22Rv1 (cell line): ENCODE measurements around the gene EPN1.
A peak's percentile ranks its signal among the peaks of the same experiment; 100 is the strongest.

Source experiments
- H3K27ac ChIP-seq: fragments of 450-650 bp; 2 replicates; pipeline ENCODE4 v1.5.1; 2017
- ZFX ChIP-seq: fragments of 450-650 bp; IDR thresholded peaks from 2 replicates; pipeline ENCODE4 v1.6.1; 2017; ENCODE audit warnings: antibody characterized with exemption, borderline replicate concordance
- TF ChIP-seq, protein P1 (sequence below): fragments of 450-650 bp; IDR thresholded peaks from 2 replicates; pipeline ENCODE4 v1.5.1; 2017; ENCODE audit warnings: mild to moderate bottlenecking

Gene EPN1

DNA sequence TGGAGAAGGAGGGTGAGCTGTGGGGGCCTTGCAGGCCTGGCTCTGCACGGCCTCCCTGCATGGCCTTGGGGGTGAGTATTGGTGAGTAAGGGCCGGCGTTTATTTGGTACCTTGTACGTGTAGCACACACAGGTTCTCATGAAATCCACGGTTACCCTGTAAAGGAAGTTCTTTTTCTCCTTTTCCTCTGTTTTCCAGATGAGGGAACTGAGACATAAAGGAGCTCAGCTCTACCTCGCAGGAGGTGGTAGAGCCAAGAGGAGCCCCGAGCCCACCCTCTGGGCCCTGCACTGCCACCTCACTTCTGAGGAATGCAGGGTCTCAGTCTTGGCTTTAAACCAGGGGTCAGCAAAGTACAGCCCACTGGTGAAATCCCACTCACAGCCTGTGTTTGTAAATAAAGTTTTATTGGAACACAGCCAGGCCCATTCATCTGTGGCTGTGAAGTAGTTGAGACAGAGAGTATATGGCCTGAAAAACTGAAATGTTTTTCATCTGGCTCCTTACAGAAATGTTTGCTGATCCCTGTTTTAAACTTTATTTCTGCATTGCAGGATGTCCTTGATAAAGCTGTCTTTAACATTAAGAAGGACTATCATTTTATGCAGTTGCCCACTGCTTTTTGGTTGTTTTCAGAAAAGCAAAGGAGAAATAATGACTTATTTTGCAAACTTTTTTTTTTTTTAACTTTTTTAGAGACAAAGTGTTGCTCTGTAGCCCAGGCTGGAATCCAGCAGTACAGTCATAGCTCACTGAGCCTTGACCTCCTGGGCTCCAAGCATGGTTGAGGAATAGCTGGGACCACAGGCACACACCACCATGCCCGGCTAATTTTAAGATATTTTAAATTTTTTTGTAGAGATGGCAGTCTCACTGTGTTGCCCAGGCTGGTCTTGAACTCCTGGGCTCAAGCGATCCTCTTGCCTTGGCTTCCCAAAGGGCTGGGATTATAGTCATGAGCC lies 6.4 kb downstream of the EPN1 start:
- TF ChIP-seq ZFX = no peak
- TF ChIP-seq, protein P1, sequence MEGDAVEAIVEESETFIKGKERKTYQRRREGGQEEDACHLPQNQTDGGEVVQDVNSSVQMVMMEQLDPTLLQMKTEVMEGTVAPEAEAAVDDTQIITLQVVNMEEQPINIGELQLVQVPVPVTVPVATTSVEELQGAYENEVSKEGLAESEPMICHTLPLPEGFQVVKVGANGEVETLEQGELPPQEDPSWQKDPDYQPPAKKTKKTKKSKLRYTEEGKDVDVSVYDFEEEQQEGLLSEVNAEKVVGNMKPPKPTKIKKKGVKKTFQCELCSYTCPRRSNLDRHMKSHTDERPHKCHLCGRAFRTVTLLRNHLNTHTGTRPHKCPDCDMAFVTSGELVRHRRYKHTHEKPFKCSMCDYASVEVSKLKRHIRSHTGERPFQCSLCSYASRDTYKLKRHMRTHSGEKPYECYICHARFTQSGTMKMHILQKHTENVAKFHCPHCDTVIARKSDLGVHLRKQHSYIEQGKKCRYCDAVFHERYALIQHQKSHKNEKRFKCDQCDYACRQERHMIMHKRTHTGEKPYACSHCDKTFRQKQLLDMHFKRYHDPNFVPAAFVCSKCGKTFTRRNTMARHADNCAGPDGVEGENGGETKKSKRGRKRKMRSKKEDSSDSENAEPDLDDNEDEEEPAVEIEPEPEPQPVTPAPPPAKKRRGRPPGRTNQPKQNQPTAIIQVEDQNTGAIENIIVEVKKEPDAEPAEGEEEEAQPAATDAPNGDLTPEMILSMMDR = no peak
- no peak overlapping the region; the same call in 1 of the 2 replicates for H3K27ac ChIP-seq

DNA sequence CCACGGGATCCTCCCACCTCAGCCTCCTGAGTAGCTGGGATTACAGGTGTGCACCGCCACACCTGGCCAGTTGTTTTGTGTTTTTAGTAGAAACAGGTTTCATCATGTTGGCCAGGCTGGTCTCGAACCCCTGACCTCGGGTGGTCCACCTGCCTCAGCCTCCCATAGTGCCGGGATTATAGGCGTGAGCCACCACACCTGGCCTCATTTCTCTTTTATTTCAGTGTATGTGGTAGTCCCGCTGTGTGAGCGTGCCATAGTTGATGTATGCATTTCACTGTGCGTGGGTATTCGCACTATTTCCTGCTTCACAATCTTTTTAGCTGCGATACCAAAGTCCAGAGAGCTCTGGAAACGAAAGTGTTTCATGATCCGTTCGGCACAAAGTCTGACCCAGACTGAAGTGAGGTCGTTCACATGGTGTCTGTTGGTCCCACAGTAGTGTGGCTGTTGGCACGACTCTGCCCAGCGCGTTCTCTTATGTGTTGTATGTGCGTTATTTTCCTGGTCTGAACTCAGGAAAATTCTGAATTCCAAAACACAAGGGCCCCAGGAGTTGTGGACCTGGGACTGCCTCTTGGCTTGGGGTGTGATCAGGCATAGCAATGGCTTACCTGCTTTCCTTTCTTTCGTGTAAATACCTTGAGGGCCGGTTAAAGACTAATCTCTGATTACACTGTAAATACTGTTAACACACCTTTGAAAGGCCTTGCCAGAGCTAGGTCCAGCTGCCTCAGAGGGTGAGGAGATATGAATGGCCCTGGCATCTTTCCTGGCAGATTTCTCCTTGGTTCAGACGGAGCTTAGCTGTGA lies 8.6 kb downstream of the EPN1 start:
- H3K27ac ChIP-seq = peak overlapping the region; percentile 92

DNA sequence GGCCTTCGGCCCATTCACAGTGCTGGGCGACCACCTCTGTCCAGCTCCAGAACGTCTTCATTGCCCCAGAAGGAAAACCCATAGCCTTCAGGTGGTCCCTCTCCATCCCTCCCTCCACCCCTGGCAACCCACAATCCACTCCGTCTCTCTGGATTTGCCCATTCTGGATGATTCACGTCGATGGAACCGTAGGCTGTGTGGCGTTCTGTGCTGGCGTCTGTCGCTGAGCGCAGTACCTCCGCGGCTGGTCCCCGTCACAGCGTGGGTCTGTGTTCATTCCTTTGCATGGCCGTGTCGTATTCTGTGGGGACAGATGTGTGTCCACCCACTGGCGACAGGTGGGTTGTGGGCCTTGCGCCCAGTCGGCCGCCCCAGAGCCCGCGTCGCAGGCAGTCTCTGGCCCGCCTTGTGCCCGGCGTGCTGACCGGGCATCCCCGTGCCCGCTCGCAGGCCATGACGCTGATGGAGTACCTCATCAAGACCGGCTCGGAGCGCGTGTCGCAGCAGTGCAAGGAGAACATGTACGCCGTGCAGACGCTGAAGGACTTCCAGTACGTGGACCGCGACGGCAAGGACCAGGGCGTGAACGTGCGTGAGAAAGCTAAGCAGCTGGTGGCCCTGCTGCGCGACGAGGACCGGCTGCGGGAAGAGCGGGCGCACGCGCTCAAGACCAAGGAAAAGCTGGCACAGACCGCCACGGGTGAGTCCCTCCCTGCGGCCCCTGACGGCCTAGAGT lies 10.1 kb downstream of the EPN1 start:
- TF ChIP-seq ZFX = no peak
- TF ChIP-seq, protein P1 = no peak
- H3K27ac ChIP-seq = peak overlapping the region; percentile 92; the same call in 1 of the 2 replicates

More for the DNA sequence above, 8.6 kb downstream of the EPN1 start:
- TF ChIP-seq, protein P1 = no peak
- no peak for TF ChIP-seq ZFX

DNA sequence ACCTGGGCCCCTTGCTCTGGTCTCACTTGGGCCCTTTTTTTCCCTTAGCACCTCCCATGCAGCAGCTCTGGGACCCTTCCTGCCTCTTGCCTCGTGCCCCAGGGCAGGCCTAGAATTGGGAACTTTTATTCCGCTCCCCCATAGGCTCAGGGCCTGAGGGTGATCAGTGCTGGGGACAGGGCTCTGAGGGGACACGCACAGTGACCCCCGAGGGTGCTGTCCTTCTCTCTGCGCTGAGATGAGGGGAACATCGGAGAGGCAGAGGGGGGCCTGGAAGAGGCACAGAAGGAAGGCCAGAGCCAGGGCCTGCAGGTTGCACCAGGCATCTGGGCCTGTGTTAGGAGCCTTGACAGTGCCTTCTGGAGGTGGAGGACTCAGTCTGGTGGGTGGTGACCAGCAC lies 10.8 kb downstream of the EPN1 start:
- H3K27ac ChIP-seq = no peak overlapping the region
- TF ChIP-seq, protein P1 = no peak
- TF ChIP-seq ZFX = no peak

DNA sequence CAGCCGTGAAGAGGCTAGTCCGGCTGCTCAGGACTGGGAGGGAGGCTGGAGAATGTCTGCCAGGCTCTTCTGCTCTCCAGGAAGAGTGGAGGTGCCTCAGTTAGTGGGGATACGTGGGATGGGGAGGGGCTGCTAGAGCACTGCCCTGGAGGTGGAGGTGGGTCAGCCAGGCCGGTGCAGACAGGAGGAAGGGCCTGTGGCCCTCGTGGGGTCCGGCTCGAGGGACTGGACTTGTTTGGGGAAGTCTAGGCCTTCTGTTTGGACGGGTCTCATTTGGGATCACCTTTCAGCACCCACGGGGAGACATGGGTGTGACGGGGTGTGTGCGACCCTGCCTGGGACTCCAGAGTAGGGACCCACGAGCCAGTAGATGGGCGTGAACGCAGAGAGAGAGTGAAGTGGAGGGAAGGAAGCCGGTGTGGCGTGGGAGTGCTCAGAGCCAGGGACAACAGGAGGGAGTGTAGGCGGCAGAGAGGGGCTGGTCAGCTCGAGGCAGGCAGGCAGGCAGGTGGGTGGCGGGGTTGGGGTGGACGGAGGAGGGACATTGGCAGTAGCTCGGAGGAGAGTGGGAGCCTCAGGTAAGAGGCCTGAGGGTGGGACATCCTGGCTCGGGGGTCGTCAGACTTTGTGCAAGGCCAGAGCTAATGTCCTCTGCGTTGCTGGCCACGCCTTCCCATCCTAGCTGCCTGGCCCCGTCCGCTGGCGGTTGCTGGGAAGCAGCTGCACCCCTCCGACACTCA lies 11.5 kb downstream of the EPN1 start:
- TF ChIP-seq, protein P1 = no peak
- no peak for TF ChIP-seq ZFX
- H3K27ac ChIP-seq = no peak overlapping the region

DNA sequence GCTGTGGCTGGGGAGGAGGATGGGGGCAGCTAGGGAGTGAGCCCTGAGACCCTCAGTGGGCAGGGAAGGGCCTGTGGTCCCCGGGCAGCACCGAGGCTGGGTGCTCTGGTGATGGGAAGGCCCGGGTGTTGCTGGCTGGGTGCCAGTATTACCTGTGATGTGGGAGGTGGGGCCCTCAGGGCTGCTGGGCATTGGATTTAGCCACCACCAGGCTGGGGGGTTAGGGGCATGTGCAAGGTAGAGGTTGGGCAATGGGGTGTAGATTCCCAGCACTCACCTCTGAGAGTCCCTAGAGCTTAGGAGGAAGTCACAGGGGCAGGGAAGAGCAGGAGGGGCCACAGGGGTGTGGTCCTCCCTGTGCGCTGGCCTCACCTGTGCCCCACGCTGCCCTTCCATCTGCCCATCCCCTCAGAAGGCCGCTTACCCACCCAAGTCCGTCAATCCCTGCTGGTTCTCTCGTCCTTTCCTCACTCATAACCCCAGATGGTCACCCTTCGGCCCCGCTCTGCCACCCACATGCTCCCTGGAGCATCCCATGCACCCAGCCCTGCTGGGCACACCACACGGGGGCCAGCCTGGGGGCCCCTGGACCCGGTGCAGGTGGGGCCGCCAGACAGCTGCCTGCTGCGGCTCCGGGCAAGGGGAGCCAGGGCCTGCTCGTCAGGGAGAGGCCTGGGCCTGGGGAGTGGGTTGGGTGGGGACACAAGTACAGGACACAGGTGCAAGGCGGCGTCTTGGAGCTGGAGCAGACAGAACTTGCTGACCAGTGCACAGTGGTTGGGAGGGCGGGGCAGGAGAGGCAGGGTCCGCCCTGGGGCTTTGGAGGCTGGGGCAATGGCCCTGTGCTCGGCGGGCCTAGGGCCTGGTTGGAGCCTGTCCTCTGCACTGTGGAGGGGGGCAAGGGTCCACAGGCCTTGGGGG lies 12.5 kb downstream of the EPN1 start:
- no peak overlapping the region for H3K27ac ChIP-seq

More for the DNA sequence above, 12.5 kb downstream of the EPN1 start:
- TF ChIP-seq, protein P1 = no peak
- TF ChIP-seq ZFX = no peak
